Upper lobe of right lung (tissue), 1 donor: ENCODE measurements around the gene STAB2. TPM values are rescaled to one million over a fixed set of nuclear protein-coding genes. Genes with fewer than 3 reads are reported as not detected.

ENCODE experiments used
- ATAC-seq: fragments of 200-7000 bp; cut with Tn5 transposase; one replicate; pipeline ENCODE4 v1.9.1; 2020; ENCODE audit warnings: mild to moderate bottlenecking, moderate library complexity
- DNase-seq: peaks from one replicate; pipeline ENCODE4 v3.0.0-alpha.2; 2020
- H3K27ac ChIP-seq: fragments of 200-600 bp; one replicate; pipeline ENCODE4 v1.8.0; 2022
- H3K27me3 ChIP-seq: fragments of 200-600 bp; one replicate; pipeline ENCODE4 v1.8.0; 2022; ENCODE audit warnings: mild to moderate bottlenecking
- H3K36me3 ChIP-seq: fragments of 200-600 bp; one replicate; pipeline ENCODE4 v1.8.0; 2022
- H3K4me1 ChIP-seq: fragments of 200-600 bp; one replicate; pipeline ENCODE4 v1.8.0; 2022
- H3K4me3 ChIP-seq: fragments of 200-600 bp; one replicate; pipeline ENCODE4 v1.8.0; 2022; ENCODE audit warnings: mild to moderate bottlenecking
- H3K9me3 ChIP-seq: fragments of 200-600 bp; one replicate; pipeline ENCODE4 v1.8.0; 2022
- CTCF ChIP-seq: fragments of 200-600 bp; IDR thresholded peaks from one replicate; pipeline ENCODE4 v1.8.0; 2022; ENCODE audit warnings: antibody characterized with exemption
- intact Hi-C: fragments of 100-400 bp; cut with DNase I; formaldehyde crosslinking; loops from one replicate; pipeline ENCODE4 v1.11.0; 2022
- total RNA-seq: library from RNA; stranded (reverse); fragmentation: NEBNext Ultra II Directional; extraction: Animal tissue kit (Norgen Biotek cat#: 25700); gene quantifications from one replicate; pipeline ENCODE4 v1.2.1, GENCODE V29; 2021
- donor health status: DM: no; HTN: yes; CAD: no; lungs with severe emphysema.

Gene STAB2
- total RNA-seq, 1 donor from 2014 or later, result 2.6 TPM

DNA sequence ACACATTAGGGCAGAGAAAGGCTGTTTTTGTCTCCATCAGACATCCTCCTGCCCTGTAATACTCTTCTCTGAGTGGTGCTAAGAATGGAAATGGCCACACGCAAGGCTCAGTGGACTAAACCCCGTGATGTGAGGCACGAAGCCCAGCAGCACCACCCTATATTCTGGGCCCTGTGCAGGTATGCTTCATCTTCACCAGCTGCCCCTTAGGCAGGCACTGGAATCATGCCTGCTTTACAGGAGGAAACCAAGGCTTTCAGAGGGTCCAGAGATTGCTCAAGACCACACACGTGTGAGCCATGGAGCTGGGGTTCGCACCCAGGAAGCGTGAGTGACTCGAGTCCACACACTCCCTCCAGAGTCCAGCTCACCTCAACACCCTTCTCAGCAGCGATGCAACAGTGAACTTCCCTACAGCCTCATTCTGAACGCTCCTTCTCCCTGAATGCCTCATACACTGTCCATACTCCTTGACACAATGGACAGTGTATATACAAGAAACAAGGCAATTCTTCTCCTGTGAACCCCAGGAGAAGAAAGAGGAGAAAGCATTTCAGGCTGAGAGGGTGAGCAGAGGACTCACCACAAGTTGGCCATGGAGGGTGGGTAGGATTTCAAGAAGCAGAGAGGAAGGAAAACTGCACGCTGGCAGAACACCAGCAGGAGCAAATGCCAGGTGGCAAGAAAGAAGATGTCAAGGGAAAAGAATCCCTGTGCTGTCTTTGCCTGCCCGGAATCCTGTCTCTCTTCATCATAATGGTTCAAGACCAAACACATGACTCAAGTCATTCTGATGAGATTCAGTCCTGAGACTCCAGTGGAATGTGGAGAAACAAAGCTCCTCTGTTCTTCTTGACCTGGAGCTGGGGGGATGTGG lies 214.9 kb downstream of the STAB2 start:
- no peaks in the 10 kb centered on the region for H3K9me3 ChIP-seq
- no peaks in the 10 kb centered on the region for H3K36me3 ChIP-seq
- peaks cover 39% of the 10 kb centered on the region for H3K4me1 ChIP-seq
- H3K27me3 ChIP-seq, result no peaks in the 10 kb centered on the region
- H3K4me3 ChIP-seq, result no peak overlapping the region
- TF ChIP-seq CTCF, result no peak
- ATAC-seq (no peak), DNase-seq (no peak)
- no peak overlapping the region for H3K27ac ChIP-seq
- intact Hi-C loops, result no loop called here

DNA sequence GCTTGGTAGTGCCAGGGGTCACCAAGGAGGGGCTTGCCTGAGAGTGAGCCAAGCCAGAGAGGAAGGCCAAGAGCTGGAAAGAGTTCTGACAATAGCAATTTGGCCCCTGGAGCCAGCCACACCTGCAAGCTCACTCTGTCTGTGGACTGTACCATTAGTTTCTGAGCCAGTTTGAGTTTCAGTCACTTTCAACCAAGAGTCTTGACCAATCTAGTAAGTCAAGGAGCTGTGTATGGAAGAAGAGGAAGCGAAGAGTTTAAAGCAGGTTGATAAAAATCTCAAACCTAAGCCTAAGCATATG lies 215.5 kb downstream of the STAB2 start:
- H3K4me3 ChIP-seq, result no peak overlapping the region
- intact Hi-C loops, result no loop called here
- DNase-seq (no peak), ATAC-seq (no peak)
- H3K36me3 ChIP-seq, result no peaks in the 10 kb centered on the region
- H3K9me3 ChIP-seq, result no peaks in the 10 kb centered on the region
- no peak for TF ChIP-seq CTCF
- no peaks in the 10 kb centered on the region for H3K27me3 ChIP-seq
- no peak overlapping the region for H3K27ac ChIP-seq
- H3K4me1 ChIP-seq, result peaks cover 39% of the 10 kb centered on the region

DNA sequence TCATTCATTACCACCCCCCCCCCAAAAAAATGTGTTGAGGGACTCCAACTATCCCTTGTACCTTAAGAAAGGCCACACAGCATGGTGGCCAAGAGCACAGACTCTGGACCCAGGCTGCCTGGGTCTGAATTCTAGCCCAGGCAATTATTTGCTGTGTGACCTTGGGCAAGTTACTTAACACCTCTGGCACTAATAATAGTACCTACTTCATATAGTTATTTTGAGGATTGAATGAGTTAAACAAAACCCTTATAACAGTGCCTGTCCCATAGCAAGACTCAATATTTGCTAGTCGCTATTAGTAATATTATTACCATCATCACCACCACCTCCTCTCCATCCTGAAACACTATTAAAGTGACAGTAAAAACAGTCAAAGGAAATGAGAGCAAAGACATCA lies 216.8 kb downstream of the STAB2 start:
- peaks cover 39% of the 10 kb centered on the region for H3K4me1 ChIP-seq
- intact Hi-C loops, result no loop called here
- no peaks in the 10 kb centered on the region for H3K9me3 ChIP-seq
- H3K4me3 ChIP-seq, result no peak overlapping the region
- no peaks in the 10 kb centered on the region for H3K36me3 ChIP-seq
- TF ChIP-seq CTCF, result no peak
- ATAC-seq (no peak), DNase-seq (no peak)
- no peak overlapping the region for H3K27ac ChIP-seq
- H3K27me3 ChIP-seq, result no peaks in the 10 kb centered on the region

DNA sequence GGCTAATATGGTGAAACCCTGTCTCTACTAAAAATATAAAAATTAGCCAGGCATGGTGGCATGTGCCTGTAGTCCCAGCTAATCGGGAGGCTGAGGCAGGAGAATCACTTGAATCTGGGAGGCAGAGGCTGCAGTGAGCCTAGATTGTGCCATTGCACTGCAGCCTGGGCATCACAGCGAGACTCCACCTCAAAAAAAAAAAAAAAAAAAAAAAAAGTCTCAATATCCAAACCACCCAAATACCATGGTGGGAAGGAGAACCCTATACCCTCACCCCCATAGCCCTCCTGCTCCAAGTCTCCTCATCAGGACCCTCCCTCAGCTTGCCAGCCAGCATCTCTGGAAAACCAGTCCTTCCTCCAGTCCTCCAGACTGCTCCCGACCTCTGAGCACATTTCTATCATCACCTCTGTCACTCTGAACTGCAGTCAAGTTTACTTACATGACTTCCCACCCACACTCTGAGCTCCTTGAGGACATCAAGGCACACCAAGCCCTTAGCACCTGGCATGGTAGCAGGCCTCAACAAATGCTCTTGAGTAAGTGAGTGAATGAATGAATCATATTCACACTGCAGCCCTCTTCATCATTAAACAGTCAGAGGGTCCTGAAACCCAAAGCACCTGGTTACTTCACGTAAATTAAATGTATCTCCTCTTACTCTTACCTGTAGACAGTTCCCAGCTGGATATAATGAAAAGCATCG lies 218.7 kb downstream of the STAB2 start:
- intact Hi-C loops, result no loop called here
- no peaks in the 10 kb centered on the region for H3K36me3 ChIP-seq
- no peak for ATAC-seq
- H3K4me3 ChIP-seq, result no peak overlapping the region
- no peaks in the 10 kb centered on the region for H3K27me3 ChIP-seq
- no peak for DNase-seq
- peaks cover 21% of the 10 kb centered on the region for H3K4me1 ChIP-seq
- H3K27ac ChIP-seq, result no peak overlapping the region
- TF ChIP-seq CTCF, result no peak
- no peaks in the 10 kb centered on the region for H3K9me3 ChIP-seq

GRCh38 chr12:103806803-103807202 lies 219.7 kb downstream of the STAB2 start:
- ATAC-seq (peak; percentile 73), DNase-seq (no peak)
- no peak for TF ChIP-seq CTCF
- intact Hi-C loops, result no loop called here
- Histone ChIP-seq H3K36me3 (no peaks in the 10 kb centered on the region), H3K27me3 (no peaks in the 10 kb centered on the region), H3K4me3 (no peak overlapping the region), H3K27ac (no peak overlapping the region), H3K9me3 (no peaks in the 10 kb centered on the region), H3K4me1 (peaks cover 19% of the 10 kb centered on the region)
